HepG2 (cell line): ENCODE data around the gene ENDOG. TPM values are rescaled to one million over a fixed set of nuclear protein-coding genes. Genes with fewer than 3 reads are reported as not detected.

ENCODE experiments used
- ATRX ChIP-seq: sonication (generic); formaldehyde crosslinking; IDR thresholded peaks from 2 replicates; pipeline ENCODE4 v1.4.0; 2020; ENCODE audit warnings: missing genetic modification reagents, borderline replicate concordance
- FUBP1 ChIP-seq: sonication (generic); formaldehyde crosslinking; IDR thresholded peaks from 2 replicates; pipeline ENCODE4 v1.5.1; 2020; ENCODE audit warnings: missing genetic modification reagents, mild to moderate bottlenecking, borderline replicate concordance
- JDP2 ChIP-seq: sonication (generic); formaldehyde crosslinking; IDR thresholded peaks from 2 replicates; pipeline ENCODE4 v1.8.1; 2022; ENCODE audit warnings: missing genetic modification reagents, borderline replicate concordance
- MTF2 ChIP-seq: sonication (generic); formaldehyde crosslinking; IDR thresholded peaks from 2 replicates; pipeline ENCODE4 v1.5.0; 2020; ENCODE audit warnings: missing genetic modification reagents, borderline replicate concordance
- MXD3 ChIP-seq: IDR thresholded peaks from 2 replicates; pipeline ENCODE4 v1.6.1; 2016; ENCODE audit warnings: mild to moderate bottlenecking, missing biosample characterization, missing genetic modification reagents
- MXI1 ChIP-seq: IDR thresholded peaks from 3 replicates; pipeline ENCODE4 v1.6.1; 2012; ENCODE audit warnings: low read depth, low read length, inconsistent platforms, borderline replicate concordance
- NPAS2 ChIP-seq: sonication (generic); formaldehyde crosslinking; IDR thresholded peaks from 2 replicates; pipeline ENCODE4 v1.8.0; 2022; ENCODE audit warnings: mild to moderate bottlenecking, missing genetic modification reagents, borderline replicate concordance
- NR2F6 ChIP-seq, 2 experiments: IDR thresholded peaks; 2 replicates each; pipeline ENCODE4 v1.6.1; 2016; ENCODE audit warnings: antibody characterized with exemption in 1 of 2, mild to moderate bottlenecking in 1 of 2
- REST ChIP-seq, 2 experiments: IDR thresholded peaks; 2 replicates each; pipeline ENCODE4 v1.6.1; 2011 to 2012; ENCODE audit warnings: low read length in 2 of 2, borderline replicate concordance in 1 of 2, low read depth in 1 of 2, mild to moderate bottlenecking in 1 of 2, moderate library complexity in 1 of 2
- RFXAP ChIP-seq: sonication (generic); formaldehyde crosslinking; IDR thresholded peaks from 2 replicates; pipeline ENCODE4 v1.4.0; 2020; ENCODE audit warnings: missing genetic modification reagents, borderline replicate concordance
- SALL1 ChIP-seq: sonication (generic); formaldehyde crosslinking; IDR thresholded peaks from 2 replicates; pipeline ENCODE4 v1.8.0; 2022; ENCODE audit warnings: mild to moderate bottlenecking, missing genetic modification reagents
- SNAI1 ChIP-seq: sonication (generic); formaldehyde crosslinking; IDR thresholded peaks from 2 replicates; pipeline ENCODE4 v1.5.0; 2020; ENCODE audit warnings: mild to moderate bottlenecking, missing genetic modification reagents, borderline replicate concordance
- STAT6 ChIP-seq: sonication (generic); formaldehyde crosslinking; IDR thresholded peaks from 2 replicates; pipeline ENCODE4 v1.4.0; 2020; ENCODE audit warnings: missing genetic modification reagents, mild to moderate bottlenecking, borderline replicate concordance
- TBX3 ChIP-seq: fragments of 450-650 bp; IDR thresholded peaks from 2 replicates; pipeline ENCODE4 v1.6.1; 2017; ENCODE audit warnings: antibody characterized with exemption, mild to moderate bottlenecking, inconsistent platforms, borderline replicate concordance
- TMF1 ChIP-seq: sonication (generic); formaldehyde crosslinking; IDR thresholded peaks from 2 replicates; pipeline ENCODE4 v1.8.1; 2022; ENCODE audit warnings: low read depth, missing genetic modification reagents
- U2AF2 ChIP-seq: fragments of 200-400 bp; formaldehyde crosslinking; IDR thresholded peaks from 2 replicates; pipeline ENCODE4 v1.6.1; 2017; ENCODE audit warnings: low read depth, mild to moderate bottlenecking, low read length
- ZNF10 ChIP-seq: sonication (generic); formaldehyde crosslinking; IDR thresholded peaks from 2 replicates; pipeline ENCODE4 v1.4.0; 2020; ENCODE audit warnings: mild to moderate bottlenecking, low read depth, missing genetic modification reagents, borderline replicate concordance
- ZNF30 ChIP-seq: sonication (generic); formaldehyde crosslinking; IDR thresholded peaks from 2 replicates; pipeline ENCODE4 v1.5.0; 2020; ENCODE audit warnings: mild to moderate bottlenecking, missing genetic modification reagents
- ZNF350 ChIP-seq: sonication (generic); formaldehyde crosslinking; IDR thresholded peaks from 2 replicates; pipeline ENCODE4 v1.4.0; 2020; ENCODE audit warnings: mild to moderate bottlenecking, low read depth, missing genetic modification reagents, borderline replicate concordance
- ZNF414 ChIP-seq: sonication (generic); formaldehyde crosslinking; IDR thresholded peaks from 2 replicates; pipeline ENCODE4 v1.5.0; 2020; ENCODE audit warnings: missing genetic modification reagents
- ZNF713 ChIP-seq: sonication (generic); formaldehyde crosslinking; IDR thresholded peaks from 2 replicates; pipeline ENCODE4 v1.4.0; 2020; ENCODE audit warnings: mild to moderate bottlenecking, missing genetic modification reagents
- polyA plus RNA-seq, 8 experiments: library from polyadenylated mRNA; depleted of rRNA in 3 of 8; stranded (reverse) in 7 of 8; unstranded in 1 of 8; fragments of >200 nt; fragmentation: Illumina TruSeq in 4 of 8; extraction: Trizol in 4 of 8; gene quantifications; 2 replicates each; pipeline versions ENCODE4 v1.2.1 to v1.2.3, GENCODE V29; 2011 to 2016; ENCODE audit warnings: low read depth in 4 of 8, missing spikeins in 1 of 8, mixed read lengths in 1 of 8; ENCODE audit not compliant: insufficient read depth in 1 of 8
- total RNA-seq, 5 experiments: library from RNA; depleted of rRNA; stranded (reverse); fragments of >200 nt; fragmentation: Illumina TruSeq; extraction: Trizol; gene quantifications; 2 replicates each; pipeline ENCODE4 v1.2.3, GENCODE V29; 2016; ENCODE audit warnings: low read depth in 1 of 5

ENDOG gene
- total and polyA plus RNA-seq, 2 of the 13 experiments (the other 11 are each of a cell fraction or from before 2014, with no cell fraction given) = 26.3 to 28.8 TPM

GRCh38 chr9:128838338-128838737 lies 20.0 kb downstream of the ENDOG start (continued):
- TF ChIP-seq SNAI1 (CRISPR knock-in tag) (no peak), STAT6 (no peak), ZNF350 (CRISPR knock-in tag) (no peak; the same call in 1 of the 2 replicates), REST (IDR thresholded peaks at IDR 0.05; ENCODE audit: borderline replicate concordance in 1 of 2, low read depth in 1 of 2, low read length in 2 of 2) (no peak), NR2F6 (IDR thresholded peaks at IDR 0.05) (peak; percentile 94), NR2F6 (CRISPR knock-in tag; IDR thresholded peaks at IDR 0.05) (peak; percentile 97), U2AF2 (no peak), ZNF713 (CRISPR knock-in tag) (no peak), TBX3 (peak; percentile 96), MTF2 (CRISPR knock-in tag) (no peak), FUBP1 (no peak), ZNF10 (no peak), MXI1 (no peak), ZNF414 (CRISPR knock-in tag) (peak; percentile 67; the same call in 1 of the 2 replicates), ATRX (CRISPR knock-in tag) (no peak), ZNF30 (CRISPR knock-in tag) (no peak), TMF1 (no peak), JDP2 (CRISPR knock-in tag) (no peak), MXD3 (CRISPR knock-in tag) (no peak), RFXAP (CRISPR knock-in tag) (peak; percentile 75; the same call in 1 of the 2 replicates), SALL1 (peak; percentile 88), NPAS2 (CRISPR knock-in tag) (no peak)
